HG02763 (cell line): ENCODE data around the gene SPAG4.

Source experiments
- ATAC-seq: cut with Tn5 transposase; IDR thresholded peaks from one replicate; pipeline ENCODE4 v1.9.1; 2021; ENCODE audit warnings: mild to moderate bottlenecking, moderate library complexity; ENCODE audit not compliant: unreplicated experiment

The SPAG4 gene, protein sequence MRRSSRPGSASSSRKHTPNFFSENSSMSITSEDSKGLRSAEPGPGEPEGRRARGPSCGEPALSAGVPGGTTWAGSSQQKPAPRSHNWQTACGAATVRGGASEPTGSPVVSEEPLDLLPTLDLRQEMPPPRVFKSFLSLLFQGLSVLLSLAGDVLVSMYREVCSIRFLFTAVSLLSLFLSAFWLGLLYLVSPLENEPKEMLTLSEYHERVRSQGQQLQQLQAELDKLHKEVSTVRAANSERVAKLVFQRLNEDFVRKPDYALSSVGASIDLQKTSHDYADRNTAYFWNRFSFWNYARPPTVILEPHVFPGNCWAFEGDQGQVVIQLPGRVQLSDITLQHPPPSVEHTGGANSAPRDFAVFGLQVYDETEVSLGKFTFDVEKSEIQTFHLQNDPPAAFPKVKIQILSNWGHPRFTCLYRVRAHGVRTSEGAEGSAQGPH

GRCh38 chr20:35615667-35616464 is at the start of gene SPAG4:
Gene SPAG4 (plus strand): TSS chr20:35615829. CDS start chr20:35616004, 175 bp downstream.
- peak; percentile 77 for ATAC-seq

- ATAC-seq, result no peak
Measured at GRCh38 chr20:35568645-35569044, 47.0 kb upstream of the SPAG4 start.

GRCh38 chr20:35571555-35571954 is 44.1 kb upstream of the SPAG4 start:
- no peak for ATAC-seq

DNA sequence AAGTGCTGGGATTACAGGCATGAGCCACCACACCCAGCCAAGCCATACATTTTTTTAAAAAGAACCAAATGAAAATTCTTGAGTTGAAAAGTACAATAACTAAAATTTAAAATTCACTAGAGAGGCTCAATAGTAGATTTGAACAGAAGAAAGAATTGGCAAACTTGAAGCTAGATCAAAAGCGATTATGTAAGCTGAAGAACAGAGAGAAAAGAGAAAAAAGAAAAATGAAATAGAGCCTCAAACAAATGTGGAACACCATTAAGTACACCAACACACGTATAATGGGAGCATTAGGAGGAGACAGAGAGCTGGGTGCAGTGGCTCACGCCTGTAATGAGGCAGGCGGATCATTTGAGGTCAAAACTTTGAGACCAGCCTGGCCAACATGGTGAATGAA is 42.8 kb upstream of the SPAG4 start:
- no peak for ATAC-seq

- no peak for ATAC-seq
Measured at GRCh38 chr20:35575958-35576357, 39.7 kb upstream of the SPAG4 start.

- no peak for ATAC-seq
Measured at GRCh38 chr20:35576816-35577215, 38.8 kb upstream of the SPAG4 start.

DNA sequence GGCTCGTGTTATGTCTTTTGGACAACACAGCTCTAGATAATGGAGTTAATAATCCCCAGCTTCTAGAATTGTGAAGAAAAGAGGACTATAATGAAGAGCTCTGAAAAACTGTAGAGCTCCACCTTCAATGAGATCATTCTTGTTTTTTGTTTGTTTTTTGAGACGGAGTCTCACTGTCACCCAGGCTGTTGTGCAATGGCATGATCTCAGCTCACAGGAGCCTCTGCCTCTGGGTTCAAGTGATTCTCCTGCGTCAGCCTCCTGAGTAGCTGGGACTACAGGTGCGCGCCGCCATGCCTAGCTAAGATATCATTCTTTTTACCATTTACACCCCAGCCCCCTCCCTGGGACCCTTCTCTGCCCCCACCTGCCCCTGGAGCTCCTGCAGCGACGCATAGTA is 37.2 kb upstream of the SPAG4 start:
- ATAC-seq, result no peak

GRCh38 chr20:35579196-35579595 is 36.4 kb upstream of the SPAG4 start:
- ATAC-seq, result no peak

DNA sequence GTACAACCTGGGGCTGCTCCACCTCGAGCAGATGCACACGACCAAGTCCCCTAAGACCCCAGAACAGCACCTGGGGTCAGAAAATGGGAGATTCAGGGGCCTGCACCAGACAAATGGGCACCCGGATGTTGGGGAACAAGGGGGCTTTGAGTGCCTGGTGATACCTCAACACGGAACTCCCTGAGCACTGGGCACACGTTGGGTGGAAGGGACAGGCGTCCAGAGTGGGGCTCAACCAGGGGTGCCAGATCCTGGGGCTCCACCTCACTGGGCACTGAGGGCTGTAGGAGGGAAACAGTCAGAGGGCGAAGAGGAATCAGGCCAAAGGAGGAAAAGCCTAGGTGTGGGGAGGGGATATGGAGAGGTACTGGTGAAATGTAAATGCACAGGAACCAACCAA is 33.5 kb upstream of the SPAG4 start:
- ATAC-seq, result no peak

GRCh38 chr20:35582741-35583404 is 32.8 kb upstream of the SPAG4 start:
- ATAC-seq, result no peak

DNA sequence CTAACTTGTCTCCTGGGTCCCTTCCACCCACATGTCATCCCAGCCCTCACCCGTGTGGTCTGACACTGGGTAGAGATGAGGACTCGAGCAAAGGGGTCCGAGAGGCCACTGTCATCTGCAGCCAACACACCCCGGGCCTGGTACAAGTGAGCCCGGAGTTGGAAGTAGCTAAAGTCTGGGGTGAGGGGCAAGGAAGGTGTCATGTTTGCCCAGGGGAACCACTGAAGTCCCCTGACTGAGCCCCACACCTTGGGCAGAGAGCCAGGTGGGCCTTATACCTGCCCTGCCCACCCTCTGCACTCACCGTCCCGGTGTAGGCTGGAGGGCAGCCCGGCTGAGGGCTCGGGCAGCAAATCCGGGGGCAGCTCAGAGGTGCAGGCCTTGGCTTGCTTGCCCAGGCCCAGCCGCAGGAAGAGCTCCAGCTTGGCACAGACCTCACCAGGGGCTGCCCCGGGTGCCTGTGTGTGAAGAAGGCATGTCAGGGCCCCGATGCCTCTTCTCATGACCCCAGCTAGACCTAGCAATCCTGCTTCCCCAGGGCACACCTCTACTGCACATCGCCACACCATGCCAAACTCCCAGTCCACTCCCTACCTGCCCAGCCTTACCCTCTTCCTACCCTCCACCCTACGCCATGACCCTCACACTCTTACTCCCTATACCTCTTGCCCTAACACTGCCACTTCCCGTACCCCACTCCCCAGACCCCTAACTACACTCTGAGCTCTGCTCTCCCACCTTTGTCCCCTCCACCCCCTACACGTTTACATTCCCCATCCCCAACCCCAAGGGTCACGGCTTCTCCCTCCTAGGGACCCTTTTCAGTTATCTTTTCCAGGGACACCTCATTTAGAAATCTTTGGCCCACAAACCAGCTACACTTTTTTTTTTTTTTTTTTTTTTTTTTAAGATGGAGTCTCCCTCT is 31.7 kb upstream of the SPAG4 start:
- no peak for ATAC-seq

- no peak for ATAC-seq
Measured at GRCh38 chr20:35586751-35587425, 28.7 kb upstream of the SPAG4 start.

DNA sequence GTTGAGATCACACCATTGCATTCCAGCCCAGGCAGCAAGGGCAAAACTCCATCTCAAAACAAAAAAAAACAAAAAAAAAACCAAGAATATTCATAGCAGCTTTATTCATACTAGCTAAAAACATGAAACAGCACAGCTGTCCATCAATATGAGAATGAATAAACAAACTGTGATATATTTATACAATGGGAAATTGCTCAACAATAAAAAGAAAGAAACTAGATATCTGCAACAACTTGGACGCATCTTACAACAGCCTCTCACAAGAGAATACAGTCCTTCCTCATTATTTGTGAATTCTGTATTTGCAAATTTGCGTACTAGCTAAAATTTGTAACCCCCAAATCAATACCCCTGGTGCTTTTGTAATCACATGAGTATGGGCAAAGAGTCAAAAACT is 28.2 kb upstream of the SPAG4 start:
- ATAC-seq, result no peak

GRCh38 chr20:35588397-35588796 is 27.2 kb upstream of the SPAG4 start:
- ATAC-seq, result no peak

DNA sequence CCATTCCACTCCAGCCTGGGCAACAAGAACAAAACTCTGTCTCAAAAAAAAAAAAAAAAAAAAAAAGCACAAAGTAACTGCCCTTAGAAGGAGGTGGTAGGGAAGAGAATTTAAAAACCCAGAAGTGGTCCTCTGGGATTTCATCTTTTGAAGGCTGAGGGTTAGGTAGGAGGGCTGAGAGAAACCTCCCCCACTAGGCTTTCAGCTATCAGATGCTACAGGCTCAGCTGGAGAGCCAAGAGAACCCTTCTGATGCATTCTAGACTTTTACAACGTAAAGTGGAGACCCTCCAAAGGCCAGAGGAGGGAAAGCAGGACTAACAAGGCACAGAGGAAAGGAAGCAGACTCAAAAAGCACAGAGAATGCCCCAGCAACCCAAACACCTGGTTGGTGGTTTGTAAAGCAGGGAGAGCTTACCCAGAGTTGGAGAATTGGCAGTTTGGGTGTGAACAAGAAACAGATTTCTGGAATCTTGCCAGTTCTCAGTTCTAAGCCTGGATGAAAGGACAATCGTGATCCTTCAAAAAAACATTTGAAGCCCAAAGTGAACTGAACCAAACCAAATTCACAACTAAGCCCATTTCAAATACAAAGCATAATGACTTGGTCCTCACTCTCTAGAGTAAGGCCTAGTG is 23.2 kb upstream of the SPAG4 start:
- no peak for ATAC-seq

GRCh38 chr20:35595456-35595855 is 20.2 kb upstream of the SPAG4 start:
- no peak for ATAC-seq

- no peak for ATAC-seq
Measured at GRCh38 chr20:35595901-35596300, 19.7 kb upstream of the SPAG4 start.

GRCh38 chr20:35597186-35597585 is 18.4 kb upstream of the SPAG4 start:
- ATAC-seq, result no peak

- ATAC-seq, result no peak
Measured at GRCh38 chr20:35598476-35598875, 17.2 kb upstream of the SPAG4 start.
